ENCODE results near the gene HNF1A. TPM values are rescaled to one million over a fixed set of nuclear protein-coding genes. Genes with fewer than 3 reads are reported as not detected.

Gene HNF1A
- total RNA-seq, 1 donor from 2014 or later = not detected

Other genes starting within 250 kb of the HNF1A start
- 20.4 TPM for gene SPPL3, start 74.2 kb upstream of the HNF1A start, total RNA-seq
- 47.1 TPM for gene C12orf43, start 37.9 kb downstream of the HNF1A start, total RNA-seq
- not detected for gene OASL, start 60.7 kb downstream of the HNF1A start, total RNA-seq
- gene P2RX7, start 154.3 kb downstream of the HNF1A start, total RNA-seq = 1.1 TPM
- 4.3 TPM for gene P2RX4, start 231.6 kb downstream of the HNF1A start, total RNA-seq